ENCODE results near the gene RUBCN.

DNA sequence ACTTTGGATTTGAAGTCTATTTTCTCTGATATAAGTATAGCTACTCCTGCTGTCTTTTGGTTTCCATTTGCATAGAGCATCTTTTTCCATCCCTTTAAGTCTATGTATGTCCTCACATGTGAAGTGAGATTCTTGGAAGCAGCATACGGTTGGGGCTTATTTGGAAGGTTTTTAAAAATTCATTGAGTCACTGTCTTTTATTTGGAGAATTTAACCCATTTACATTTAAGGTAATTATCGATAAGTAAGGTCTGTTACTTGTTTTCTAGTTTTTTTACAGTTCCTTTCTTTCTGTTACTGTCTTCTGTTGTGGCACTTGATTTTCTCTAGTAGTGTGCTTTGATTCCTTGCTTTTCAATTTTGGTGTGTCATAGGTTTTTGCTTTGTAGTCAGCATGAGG is 14.0 kb downstream of the RUBCN start:
- TF ChIP-seq EZH2 (IDR thresholded peaks at IDR 0.05; ENCODE audit: borderline replicate concordance, low read depth, low read length, poor library complexity, severe bottlenecking) = no peak
- TF ChIP-seq CTCF (conservative IDR thresholded peaks at IDR 0.05; ENCODE audit: low read depth, low read length) = no peak
